Pancreas (tissue), 10 donors: ENCODE data around the gene ZNF200. TPM values are rescaled to one million over a fixed set of nuclear protein-coding genes. Genes with fewer than 3 reads are reported as not detected.

Experiments
- ATAC-seq, 4 donors: fragments of 200-7000 bp; cut with Tn5 transposase; one replicate each; pipeline versions ENCODE4 v1.8.0 to v1.9.1; 2020; ENCODE audit warnings: mild to moderate bottlenecking in 4 of 4, moderate library complexity in 4 of 4
- DNase-seq, 6 donors: peaks; one replicate each; pipeline ENCODE4 v3.0.0-alpha.2; 2020
- FAIRE-seq: peaks from 2 replicates; lab custom pipeline; 2012; peaks lifted over from hg19 to GRCh38; lab: Jason Lieb, UNC
- H3K27ac ChIP-seq, 4 donors: fragments of 200-600 bp; sonication (generic); 1 replicate in 3 of 4; 2 replicates in 1 of 4; pipeline versions ENCODE4 v1.5.0 to v1.8.0; 2020
- H3K27me3 ChIP-seq, 4 donors: fragments of 200-600 bp; one replicate each; pipeline ENCODE4 v1.8.0; 2021
- H3K36me3 ChIP-seq, 3 donors: fragments of 200-600 bp; sonication (generic) in 1 of 3; one replicate each; pipeline versions ENCODE4 v1.5.0 to v1.8.0; 2020 to 2021
- H3K4me1 ChIP-seq, 3 donors: fragments of 200-600 bp; one replicate each; pipeline ENCODE4 v1.8.0; 2021
- H3K4me3 ChIP-seq, 4 donors: fragments of 200-600 bp; sonication (generic) in 2 of 4; one replicate each; pipeline versions ENCODE4 v1.5.0 to v1.8.0; 2020 to 2021
- H3K9me3 ChIP-seq, 4 donors: fragments of 200-600 bp; one replicate each; pipeline ENCODE4 v1.8.0; 2021
- WGBS, 2 donors: extraction: QIAGEN DNeasy Blood & Tissue Kit; methylation state at CpG; one replicate each; pipeline ENCODE4 v1.1.7; 2013; 5-methylcytosine and 5-hydroxymethylcytosine counted together
- intact Hi-C, 3 donors: fragments of 100-400 bp; cut with DNase I; formaldehyde crosslinking; loops; one replicate each; pipeline versions ENCODE4 v1.11.1 to v1.14.2; 2022
- polyA plus RNA-seq, 2 donors: library from polyadenylated mRNA; stranded (reverse); fragments of 200-250 nt; gene quantifications; one replicate each; pipeline ENCODE4 v1.2.3, GENCODE V29; 2013
- total RNA-seq, 6 donors: library from RNA; stranded (reverse); fragmentation: NEBNext Ultra II Directional in 4 of 6; extraction: Animal tissue kit (Norgen Biotek cat#: 25700) in 4 of 6; gene quantifications; one replicate each; pipeline versions ENCODE4 v1.2.1 to v1.2.4, GENCODE V29; 2021 to 2023
- TF ChIP-seq, protein P1 (sequence below), 4 donors: fragments of 200-600 bp; sonication (generic) in 3 of 4; IDR thresholded peaks; one replicate each; pipeline versions ENCODE4 v1.5.0 to v1.8.0; 2021; ENCODE audit warnings: antibody characterized with exemption in 4 of 4
- donor health status: healthy with polysubstance abuse.
- donor health status: DM: no; HTN: no; CAD: no; lungs with moderate emphysema.
- donor health status: DM: no; HTN: no; CAD: no.
- donor health status: control.
- donor health status: control.
- donor health status: Bipolar disorder and iron deficiency.
- donor health status: DM: yes; HTN: yes; CAD: no.
- donor health status: DM: no; HTN: no; CAD: no.
- donor health status: DM: no; HTN: no; CAD: no.
- donor health status: DM: yes; HTN: yes; CAD: no.

ZNF200 gene
- total and polyA plus RNA-seq, 8 donors = 1.5 to 3.7 (median 2.6) TPM

DNA sequence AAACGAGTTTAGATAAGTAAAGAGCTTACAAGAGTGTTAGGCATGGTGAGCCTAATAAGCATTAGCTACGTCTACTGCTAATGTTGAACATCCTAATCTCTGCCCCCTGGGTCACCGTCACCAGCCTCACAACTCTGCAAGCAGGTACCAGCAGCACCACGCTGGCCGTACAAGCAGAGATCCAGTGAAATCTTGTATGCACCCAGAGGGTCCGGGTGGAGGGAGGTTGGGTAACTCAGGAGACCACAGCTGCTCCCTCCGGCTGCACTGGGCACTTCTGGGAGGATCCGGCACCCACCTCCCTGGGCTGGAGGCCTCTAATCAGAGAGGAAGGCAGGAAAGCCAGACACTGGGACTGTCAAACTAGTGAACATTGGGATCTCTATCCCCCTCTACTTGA is 55.3 kb downstream of the ZNF200 start:
- no peak for DNase-seq

DNA sequence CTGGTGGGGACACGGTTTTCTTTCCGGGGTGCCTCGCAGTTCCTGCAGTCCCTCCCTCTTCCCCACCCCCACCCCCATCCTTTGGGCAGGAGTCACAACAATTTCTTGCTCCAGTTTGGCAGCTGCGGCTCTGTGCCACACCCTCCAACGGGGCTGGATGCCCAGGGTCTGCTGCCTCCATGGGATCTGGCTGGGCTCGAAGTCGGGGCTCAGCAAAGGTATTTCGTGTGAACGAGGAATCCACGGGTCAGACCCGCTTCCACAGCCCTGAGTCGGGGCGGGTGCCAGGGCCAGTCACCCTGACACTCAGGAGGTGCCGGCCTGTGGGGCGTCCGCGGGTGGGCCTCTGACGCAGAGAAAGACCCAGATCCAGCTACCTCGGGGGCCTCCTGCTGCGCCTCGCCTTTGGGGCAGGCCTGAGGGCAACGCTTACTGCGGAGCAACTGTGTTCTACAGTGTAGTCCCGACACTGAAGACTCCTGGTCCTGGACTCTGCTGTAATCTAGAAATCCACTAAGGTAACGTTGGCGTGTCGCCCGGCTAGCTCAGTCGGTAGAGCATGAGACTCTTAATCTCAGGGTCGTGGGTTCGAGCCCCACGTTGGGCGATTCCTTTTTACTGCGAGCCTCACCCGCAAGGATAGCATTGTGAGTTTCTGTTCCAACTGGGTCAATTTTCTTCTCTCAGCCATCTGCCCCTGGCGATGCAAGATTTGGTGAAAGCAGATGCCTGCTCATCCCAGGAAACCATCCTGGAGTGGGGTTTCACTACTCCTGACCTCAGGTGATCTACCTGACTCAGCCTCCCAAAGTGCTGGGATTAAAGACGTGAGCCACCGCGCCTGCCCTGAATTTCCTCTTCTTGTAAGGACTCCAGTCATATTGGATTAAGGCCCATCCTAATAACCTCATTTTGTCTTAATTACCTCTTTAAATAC is 59.5 kb downstream of the ZNF200 start:
- DNase-seq (peak in 1 of 6 donors; percentile 28), ATAC-seq (no peak), FAIRE-seq (no peak)
- Histone ChIP-seq H3K36me3 (no peaks in the 10 kb centered on the region), H3K9me3 (no peaks in the 10 kb centered on the region), H3K27me3 (peaks cover 0 to 60% (median 7%) of the 10 kb centered on the region in 4 donors), H3K4me1 (no peaks in the 10 kb centered on the region), H3K27ac (no peak overlapping the region), H3K4me3 (no peak overlapping the region)
- intact Hi-C loops = no loop called here
- WGBS, 2 donors = 8 to 13% methylated on average over 39 of the region's 39 CpGs
- TF ChIP-seq, protein P1, sequence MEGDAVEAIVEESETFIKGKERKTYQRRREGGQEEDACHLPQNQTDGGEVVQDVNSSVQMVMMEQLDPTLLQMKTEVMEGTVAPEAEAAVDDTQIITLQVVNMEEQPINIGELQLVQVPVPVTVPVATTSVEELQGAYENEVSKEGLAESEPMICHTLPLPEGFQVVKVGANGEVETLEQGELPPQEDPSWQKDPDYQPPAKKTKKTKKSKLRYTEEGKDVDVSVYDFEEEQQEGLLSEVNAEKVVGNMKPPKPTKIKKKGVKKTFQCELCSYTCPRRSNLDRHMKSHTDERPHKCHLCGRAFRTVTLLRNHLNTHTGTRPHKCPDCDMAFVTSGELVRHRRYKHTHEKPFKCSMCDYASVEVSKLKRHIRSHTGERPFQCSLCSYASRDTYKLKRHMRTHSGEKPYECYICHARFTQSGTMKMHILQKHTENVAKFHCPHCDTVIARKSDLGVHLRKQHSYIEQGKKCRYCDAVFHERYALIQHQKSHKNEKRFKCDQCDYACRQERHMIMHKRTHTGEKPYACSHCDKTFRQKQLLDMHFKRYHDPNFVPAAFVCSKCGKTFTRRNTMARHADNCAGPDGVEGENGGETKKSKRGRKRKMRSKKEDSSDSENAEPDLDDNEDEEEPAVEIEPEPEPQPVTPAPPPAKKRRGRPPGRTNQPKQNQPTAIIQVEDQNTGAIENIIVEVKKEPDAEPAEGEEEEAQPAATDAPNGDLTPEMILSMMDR (IDR thresholded peaks at IDR 0.05) = no peak

More for the DNA sequence above, 55.3 kb downstream of the ZNF200 start:
- peaks cover 0 to 56% (median 7%) of the 10 kb centered on the region in 4 donors for H3K27me3 ChIP-seq
- no peak overlapping the region for H3K27ac ChIP-seq
- intact Hi-C loops = no loop called here
- no peaks in the 10 kb centered on the region for H3K9me3 ChIP-seq
- ATAC-seq = no peak
- TF ChIP-seq, protein P1 (IDR thresholded peaks at IDR 0.05) = no peak
- no peak for FAIRE-seq
- H3K36me3 ChIP-seq = no peaks in the 10 kb centered on the region
- peaks cover 0 to 9% (median 0%) of the 10 kb centered on the region in 3 donors for H3K4me1 ChIP-seq
- no peak overlapping the region for H3K4me3 ChIP-seq
- 50 to 57% methylated on average over 8 of the region's 8 CpGs for WGBS, 2 donors

DNA sequence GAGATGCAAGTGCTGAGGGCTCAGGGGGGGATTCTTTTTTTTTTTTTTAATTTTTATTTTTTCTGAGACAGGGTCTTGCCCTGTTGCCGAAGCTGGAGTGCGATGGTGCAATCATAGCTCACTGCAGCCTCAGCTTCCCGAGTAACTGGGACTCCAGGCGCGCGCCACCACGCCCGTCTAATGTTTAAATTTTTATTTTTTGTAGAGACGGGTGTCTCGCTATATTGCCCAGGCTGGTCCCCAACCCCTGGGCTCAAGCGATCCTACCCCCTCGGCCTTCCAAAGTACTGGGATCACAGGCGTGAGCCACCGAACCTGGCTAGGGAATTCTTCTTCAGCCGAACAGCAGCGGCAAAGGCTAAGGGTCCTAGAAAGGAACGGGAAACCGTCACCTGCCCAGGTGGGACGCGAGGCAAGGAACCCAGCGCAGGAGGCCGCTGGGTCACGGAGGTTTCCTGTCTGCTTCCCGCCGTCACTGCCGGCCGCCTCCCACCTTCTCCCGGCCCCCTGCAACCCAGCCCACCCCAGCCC is 60.3 kb downstream of the ZNF200 start:
- TF ChIP-seq, protein P1 (IDR thresholded peaks at IDR 0.05) = no peak
- intact Hi-C loops = no loop called here
- Histone ChIP-seq H3K9me3 (no peaks in the 10 kb centered on the region), H3K4me3 (no peak overlapping the region), H3K4me1 (peaks cover 0 to 4% (median 3%) of the 10 kb centered on the region in 3 donors), H3K27ac (no peak overlapping the region), H3K27me3 (peaks cover 0 to 66% (median 10%) of the 10 kb centered on the region in 4 donors), H3K36me3 (no peaks in the 10 kb centered on the region)
- no peak for DNase-seq
- no peak for ATAC-seq
- WGBS, 2 donors = 21% methylated on average over 27 to 28 of the region's 28 CpGs
- no peak for FAIRE-seq

DNA sequence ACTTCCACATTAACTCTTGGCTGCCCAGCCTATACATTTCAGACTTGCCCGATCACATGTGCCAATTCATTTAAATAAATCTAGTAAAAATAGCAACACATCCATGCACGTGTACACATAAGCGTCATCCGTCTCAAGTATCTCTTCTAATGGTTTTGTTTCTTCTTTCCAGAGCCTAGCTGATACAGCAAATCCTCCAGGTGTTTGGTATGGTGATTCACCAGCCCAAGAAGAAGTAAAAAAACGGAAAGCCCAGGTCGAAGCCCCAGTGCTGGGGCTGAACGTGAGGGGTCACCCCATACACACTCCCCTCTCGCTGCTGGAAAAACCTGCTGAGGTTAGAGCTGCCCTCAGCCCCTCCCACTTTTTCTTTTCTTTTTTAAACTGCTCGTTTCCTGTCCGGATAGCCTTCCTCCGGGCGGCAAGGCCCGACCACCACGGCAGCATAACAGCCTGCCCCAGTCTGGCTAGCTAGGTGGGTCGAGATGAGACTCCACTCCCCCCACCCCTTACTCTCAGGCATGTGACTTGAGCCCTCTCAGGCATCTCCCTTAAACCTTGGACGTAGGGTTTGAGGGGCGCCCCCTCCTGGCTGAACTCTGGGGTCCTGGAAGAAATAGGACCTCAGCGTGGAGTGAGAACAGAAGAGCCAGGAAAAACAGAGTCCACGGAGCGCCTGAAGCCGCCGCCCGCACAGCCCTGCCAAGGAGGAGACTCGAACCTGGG is 60.9 kb downstream of the ZNF200 start:
- Histone ChIP-seq H3K27ac (no peak overlapping the region), H3K36me3 (no peaks in the 10 kb centered on the region), H3K4me1 (peaks cover 0 to 4% (median 3%) of the 10 kb centered on the region in 3 donors), H3K4me3 (no peak overlapping the region), H3K9me3 (no peaks in the 10 kb centered on the region), H3K27me3 (peaks cover 0 to 73% (median 12%) of the 10 kb centered on the region in 4 donors)
- DNase-seq (no peak), ATAC-seq (no peak), FAIRE-seq (no peak)
- intact Hi-C loops = no loop called here
- TF ChIP-seq, protein P1 (IDR thresholded peaks at IDR 0.05) = no peak
- 12% methylated on average over 24 of the region's 24 CpGs for WGBS, 2 donors

Other genes starting within 250 kb of the ZNF200 start
- gene CLDN9, start 222.2 kb downstream of the ZNF200 start, total RNA-seq = 1 to 10 TPM; 1.7 to 5.1 (median 2.4) TPM
- 10 to 100 TPM; 10.5 to 12.1 TPM for gene CLDN9, start 222.2 kb downstream of the ZNF200 start, polyA plus RNA-seq
- gene CLDN6, start 217.0 kb downstream of the ZNF200 start, total RNA-seq = 1 to 10 TPM in 2 of 6 donors, under 1 TPM in 4; 0.37 to 5.1 (median 0.73) TPM
- gene CLDN6, start 217.0 kb downstream of the ZNF200 start, polyA plus RNA-seq = 1 to 10 TPM in 1 of 2 donors, under 1 TPM in 1; 0.12 to 3.2 TPM
- 10 to 100 TPM; 26.8 to 91.1 (median 66.7) TPM for gene TNFRSF12A, start 214.8 kb downstream of the ZNF200 start, total RNA-seq
- gene TNFRSF12A, start 214.8 kb downstream of the ZNF200 start, polyA plus RNA-seq = 100 to 1,000 TPM; 166 to 185 TPM
- gene HCFC1R1, start 211.2 kb downstream of the ZNF200 start, total RNA-seq = 10 to 100 TPM; 10.5 to 24.1 (median 12.4) TPM
- gene HCFC1R1, start 211.2 kb downstream of the ZNF200 start, polyA plus RNA-seq = 100 to 1,000 TPM in 1 of 2 donors, 10 to 100 TPM in 1; 93.1 to 119 TPM
- gene THOC6, start 211.1 kb downstream of the ZNF200 start, total RNA-seq = 10 to 100 TPM in 1 of 6 donors, 1 to 10 TPM in 5; 6.2 to 13.0 (median 7.7) TPM
- 10 to 100 TPM; 33.2 to 38.2 TPM for gene THOC6, start 211.1 kb downstream of the ZNF200 start, polyA plus RNA-seq
- gene BICDL2, start 198.2 kb downstream of the ZNF200 start, total RNA-seq = 100 to 1,000 TPM in 1 of 6 donors, 10 to 100 TPM in 5; 48.9 to 106 (median 64.3) TPM
- gene BICDL2, start 198.2 kb downstream of the ZNF200 start, polyA plus RNA-seq = 100 to 1,000 TPM; 126 to 325 TPM
- gene MMP25, start 188.6 kb downstream of the ZNF200 start, total RNA-seq = 1 to 10 TPM in 2 of 6 donors, under 1 TPM in 4; 0.28 to 1.6 (median 0.72) TPM
- 1 to 10 TPM; 1.4 to 1.6 TPM for gene MMP25, start 188.6 kb downstream of the ZNF200 start, polyA plus RNA-seq
- gene IL32, start 169.5 kb downstream of the ZNF200 start, total RNA-seq = 100 to 1,000 TPM; 151 to 928 (median 250) TPM
- 100 to 1,000 TPM; 232 to 815 TPM for gene IL32, start 169.5 kb downstream of the ZNF200 start, polyA plus RNA-seq
- gene ZSCAN10, start 135.9 kb downstream of the ZNF200 start, total RNA-seq = under 1 TPM in 1 of 6 donors, not detected in 5; 0.35 TPM
- gene ZSCAN10, start 135.9 kb downstream of the ZNF200 start, polyA plus RNA-seq = not detected
- 1 to 10 TPM; 6.5 to 10.0 (median 8.0) TPM for gene ZNF205, start 122.6 kb downstream of the ZNF200 start, total RNA-seq
- 10 to 100 TPM; 22.4 to 43.3 TPM for gene ZNF205, start 122.6 kb downstream of the ZNF200 start, polyA plus RNA-seq
- gene ZNF213, start 100.1 kb downstream of the ZNF200 start, total RNA-seq = 1 to 10 TPM; 5.0 to 8.8 (median 6.7) TPM
- 1 to 10 TPM; 5.8 to 7.5 TPM for gene ZNF213, start 100.1 kb downstream of the ZNF200 start, polyA plus RNA-seq
- not detected for gene OR1F1, start 47.0 kb downstream of the ZNF200 start, total RNA-seq
- not detected for gene OR1F1, start 47.0 kb downstream of the ZNF200 start, polyA plus RNA-seq
- gene MEFV, start 21.5 kb upstream of the ZNF200 start, total RNA-seq = 1 to 10 TPM in 1 of 6 donors, under 1 TPM in 4, not detected in 1; 0.20 to 1.1 (median 0.78) TPM
- gene MEFV, start 21.5 kb upstream of the ZNF200 start, polyA plus RNA-seq = under 1 TPM; 0.05 to 0.23 TPM
- gene ZNF263, start 48.3 kb upstream of the ZNF200 start, total RNA-seq = 10 to 100 TPM in 4 of 6 donors, 1 to 10 TPM in 2; 9.2 to 15.4 (median 10.9) TPM
- 10 to 100 TPM; 10.6 to 20.8 TPM for gene ZNF263, start 48.3 kb upstream of the ZNF200 start, polyA plus RNA-seq
- gene TIGD7, start 70.3 kb upstream of the ZNF200 start, total RNA-seq = 1 to 10 TPM; 1.3 to 3.6 (median 2.4) TPM
- gene TIGD7, start 70.3 kb upstream of the ZNF200 start, polyA plus RNA-seq = 1 to 10 TPM; 1.9 to 3.3 TPM
- gene ZNF75A, start 70.3 kb upstream of the ZNF200 start, total RNA-seq = 10 to 100 TPM in 4 of 6 donors, 1 to 10 TPM in 2; 6.7 to 17.1 (median 10.6) TPM
- gene ZNF75A, start 70.3 kb upstream of the ZNF200 start, polyA plus RNA-seq = 10 to 100 TPM; 18.2 to 27.5 TPM
- gene OR2C1, start 120.7 kb upstream of the ZNF200 start, total RNA-seq = under 1 TPM in 2 of 6 donors, not detected in 4; 0.16 TPM
- under 1 TPM in 1 of 2 donors, not detected in 1; 0.05 TPM for gene OR2C1, start 120.7 kb upstream of the ZNF200 start, polyA plus RNA-seq
- 1 to 10 TPM; 3.7 to 7.0 (median 6.8) TPM for gene ZSCAN32, start 165.8 kb upstream of the ZNF200 start, total RNA-seq
- gene ZSCAN32, start 165.8 kb upstream of the ZNF200 start, polyA plus RNA-seq = 1 to 10 TPM; 4.7 to 9.4 TPM
- 1 to 10 TPM; 2.2 to 5.1 (median 3.3) TPM for gene ZNF174, start 166.1 kb upstream of the ZNF200 start, total RNA-seq
- 1 to 10 TPM; 3.5 to 4.2 TPM for gene ZNF174, start 166.1 kb upstream of the ZNF200 start, polyA plus RNA-seq
- 1 to 10 TPM in 3 of 6 donors, under 1 TPM in 3; 0.79 to 1.6 (median 0.99) TPM for gene ZNF597, start 208.3 kb upstream of the ZNF200 start, total RNA-seq
- gene ZNF597, start 208.3 kb upstream of the ZNF200 start, polyA plus RNA-seq = 1 to 10 TPM in 1 of 2 donors, under 1 TPM in 1; 0.53 to 1.0 TPM
- 10 to 100 TPM; 22.8 to 32.4 (median 24.9) TPM for gene NAA60, start 208.5 kb upstream of the ZNF200 start, total RNA-seq
- gene NAA60, start 208.5 kb upstream of the ZNF200 start, polyA plus RNA-seq = 10 to 100 TPM; 39.3 to 41.4 TPM